Nephron (organoid): ENCODE measurements around the gene TMEM168.
"Not testable (repeated sequence)": the region's sequence is repeated elsewhere in the genome, so short reads cannot be mapped to it uniquely, and the experiment has no call there.

Experiments
- H3K27ac Mint-ChIP-seq, 3 experiments: 2 replicates each; pipeline ENCODE4 v1.8.0; 2020; ENCODE audit warnings: mixed read lengths in 3 of 3, mild to moderate bottlenecking in 2 of 3, moderate library complexity in 1 of 3
- H3K27me3 Mint-ChIP-seq: 2 replicates; pipeline ENCODE4 v1.8.0; 2021; ENCODE audit warnings: low read depth, mild to moderate bottlenecking, moderate library complexity, mixed read lengths
- H3K36me3 Mint-ChIP-seq: 2 replicates; pipeline ENCODE4 v1.8.0; 2020; ENCODE audit warnings: low read depth, mixed read lengths
- H3K4me1 Mint-ChIP-seq: 2 replicates; pipeline ENCODE4 v1.8.0; 2020; ENCODE audit warnings: mixed read lengths
- H3K4me3 Mint-ChIP-seq, 3 experiments: 2 replicates each; pipeline ENCODE4 v1.8.0; 2020; ENCODE audit warnings: mild to moderate bottlenecking in 3 of 3, mixed read lengths in 3 of 3, moderate library complexity in 2 of 3
- H3K9me3 Mint-ChIP-seq: 2 replicates; pipeline ENCODE4 v1.8.0; 2020; ENCODE audit warnings: mixed read lengths
- TF ChIP-seq, protein P1 (sequence below), 3 experiments: fragments of 200-600 bp; sonication (generic); IDR thresholded peaks; one replicate each; pipeline ENCODE4 v1.5.0; 2021; ENCODE audit warnings: antibody characterized with exemption in 3 of 3; ENCODE audit not compliant: unreplicated experiment in 3 of 3

The TMEM168 gene

DNA sequence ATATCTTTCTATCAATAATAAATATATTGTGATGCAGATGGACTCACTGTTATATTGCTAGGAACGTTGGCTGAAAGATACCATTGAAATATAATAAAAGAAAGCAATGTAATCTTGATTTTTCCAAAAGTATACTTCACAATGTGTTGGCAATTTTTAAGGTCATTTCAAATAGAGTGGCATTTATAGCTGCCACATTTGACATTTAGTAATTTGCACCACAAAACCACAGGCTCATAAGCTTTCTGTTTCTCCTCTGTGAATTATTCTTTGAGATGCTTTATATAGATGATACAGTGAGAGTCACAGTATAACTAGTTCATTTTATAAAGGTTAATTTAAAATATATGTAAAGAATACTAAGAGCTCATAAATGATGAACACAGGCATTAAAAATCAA, 44.6 kb downstream of the TMEM168 start:
- Mint-ChIP-seq H3K9me3 (peaks cover 1% of the 10 kb centered on the region), H3K27ac (no peak overlapping the region), H3K36me3 (no peaks in the 10 kb centered on the region), H3K27me3 (no peaks in the 10 kb centered on the region), H3K4me1 (no peaks in the 10 kb centered on the region), H3K4me3 (no peak overlapping the region)
- TF ChIP-seq, protein P1, sequence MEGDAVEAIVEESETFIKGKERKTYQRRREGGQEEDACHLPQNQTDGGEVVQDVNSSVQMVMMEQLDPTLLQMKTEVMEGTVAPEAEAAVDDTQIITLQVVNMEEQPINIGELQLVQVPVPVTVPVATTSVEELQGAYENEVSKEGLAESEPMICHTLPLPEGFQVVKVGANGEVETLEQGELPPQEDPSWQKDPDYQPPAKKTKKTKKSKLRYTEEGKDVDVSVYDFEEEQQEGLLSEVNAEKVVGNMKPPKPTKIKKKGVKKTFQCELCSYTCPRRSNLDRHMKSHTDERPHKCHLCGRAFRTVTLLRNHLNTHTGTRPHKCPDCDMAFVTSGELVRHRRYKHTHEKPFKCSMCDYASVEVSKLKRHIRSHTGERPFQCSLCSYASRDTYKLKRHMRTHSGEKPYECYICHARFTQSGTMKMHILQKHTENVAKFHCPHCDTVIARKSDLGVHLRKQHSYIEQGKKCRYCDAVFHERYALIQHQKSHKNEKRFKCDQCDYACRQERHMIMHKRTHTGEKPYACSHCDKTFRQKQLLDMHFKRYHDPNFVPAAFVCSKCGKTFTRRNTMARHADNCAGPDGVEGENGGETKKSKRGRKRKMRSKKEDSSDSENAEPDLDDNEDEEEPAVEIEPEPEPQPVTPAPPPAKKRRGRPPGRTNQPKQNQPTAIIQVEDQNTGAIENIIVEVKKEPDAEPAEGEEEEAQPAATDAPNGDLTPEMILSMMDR (IDR thresholded peaks at IDR 0.05; ENCODE audit: unreplicated experiment in 3 of 3): no peak

DNA sequence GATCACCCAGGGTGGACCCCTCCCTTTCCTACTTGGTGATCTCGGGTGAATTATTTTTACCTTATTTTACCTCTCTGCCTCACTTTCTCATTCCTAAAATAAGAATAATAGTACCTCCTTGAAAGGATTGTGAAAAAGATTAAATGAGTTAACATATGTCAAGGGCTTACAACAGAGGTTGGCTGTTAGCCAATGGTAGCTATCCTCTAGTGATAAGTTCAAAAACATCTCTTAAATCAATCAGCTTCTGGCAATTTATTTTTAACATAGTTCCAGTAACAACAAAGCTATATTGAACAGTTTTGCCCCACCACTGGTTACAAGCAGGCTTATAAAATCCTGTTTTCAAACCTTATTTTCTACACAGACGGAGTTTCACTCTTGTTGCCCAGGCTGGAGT, 45.4 kb downstream of the TMEM168 start:
- TF ChIP-seq, protein P1 (IDR thresholded peaks at IDR 0.05; ENCODE audit: unreplicated experiment in 3 of 3): no peak
- Mint-ChIP-seq H3K4me3 (no peak overlapping the region), H3K27me3 (no peaks in the 10 kb centered on the region), H3K4me1 (no peaks in the 10 kb centered on the region), H3K9me3 (peaks cover 3% of the 10 kb centered on the region), H3K36me3 (no peaks in the 10 kb centered on the region), H3K27ac (no peak overlapping the region)

DNA sequence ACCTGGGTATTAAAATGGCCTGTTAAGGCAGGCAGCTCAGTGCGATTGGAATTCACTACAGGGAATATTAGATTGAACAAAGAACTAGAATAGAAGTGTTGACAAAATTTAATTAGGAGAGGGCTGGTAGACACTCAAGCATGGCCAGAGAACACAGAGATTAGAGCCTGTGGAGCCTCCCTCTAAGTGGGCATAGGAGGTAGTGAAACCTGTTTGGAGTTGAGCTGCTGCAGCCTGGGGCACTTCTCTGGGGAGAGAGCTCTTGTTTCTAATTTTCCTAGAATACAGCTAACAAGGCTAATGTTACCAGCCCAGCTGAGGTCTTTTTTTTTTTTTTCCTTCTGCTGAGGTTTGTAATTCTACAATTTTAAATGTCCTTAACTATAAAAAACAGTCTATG, 46.4 kb downstream of the TMEM168 start:
- Mint-ChIP-seq H3K4me1 (no peaks in the 10 kb centered on the region), H3K27me3 (no peaks in the 10 kb centered on the region), H3K36me3 (peaks cover under 1% of the 10 kb centered on the region), H3K27ac (no peak overlapping the region), H3K4me3 (no peak overlapping the region), H3K9me3 (peaks cover 7% of the 10 kb centered on the region)
- TF ChIP-seq, protein P1 (IDR thresholded peaks at IDR 0.05; ENCODE audit: unreplicated experiment in 3 of 3): no peak

DNA sequence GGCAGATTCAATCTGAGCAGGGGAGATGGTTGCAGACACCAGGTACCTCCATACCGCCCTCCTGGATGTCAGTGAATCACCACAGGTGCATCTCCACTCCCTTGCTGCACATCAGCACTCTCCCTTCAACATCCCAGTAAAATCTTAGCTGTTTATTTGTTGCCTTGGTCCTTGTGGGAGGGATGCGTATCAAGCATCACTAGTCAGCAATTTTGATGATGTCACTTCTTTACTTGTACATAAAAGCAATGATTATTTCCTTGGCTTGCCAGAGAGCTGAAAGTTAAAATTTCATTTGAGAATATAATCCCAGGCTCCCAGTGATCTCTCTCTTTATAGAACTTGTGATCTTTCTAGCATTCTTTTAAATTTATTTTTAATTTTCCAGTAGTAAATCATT, 49.5 kb downstream of the TMEM168 start:
- H3K27ac Mint-ChIP-seq: no peak overlapping the region
- peaks cover 16% of the 10 kb centered on the region for H3K9me3 Mint-ChIP-seq
- peaks cover 4% of the 10 kb centered on the region for H3K36me3 Mint-ChIP-seq
- H3K4me3 Mint-ChIP-seq: no peak overlapping the region
- no peaks in the 10 kb centered on the region for H3K4me1 Mint-ChIP-seq
- no peaks in the 10 kb centered on the region for H3K27me3 Mint-ChIP-seq
- TF ChIP-seq, protein P1 (IDR thresholded peaks at IDR 0.05; ENCODE audit: unreplicated experiment in 3 of 3): no peak

DNA sequence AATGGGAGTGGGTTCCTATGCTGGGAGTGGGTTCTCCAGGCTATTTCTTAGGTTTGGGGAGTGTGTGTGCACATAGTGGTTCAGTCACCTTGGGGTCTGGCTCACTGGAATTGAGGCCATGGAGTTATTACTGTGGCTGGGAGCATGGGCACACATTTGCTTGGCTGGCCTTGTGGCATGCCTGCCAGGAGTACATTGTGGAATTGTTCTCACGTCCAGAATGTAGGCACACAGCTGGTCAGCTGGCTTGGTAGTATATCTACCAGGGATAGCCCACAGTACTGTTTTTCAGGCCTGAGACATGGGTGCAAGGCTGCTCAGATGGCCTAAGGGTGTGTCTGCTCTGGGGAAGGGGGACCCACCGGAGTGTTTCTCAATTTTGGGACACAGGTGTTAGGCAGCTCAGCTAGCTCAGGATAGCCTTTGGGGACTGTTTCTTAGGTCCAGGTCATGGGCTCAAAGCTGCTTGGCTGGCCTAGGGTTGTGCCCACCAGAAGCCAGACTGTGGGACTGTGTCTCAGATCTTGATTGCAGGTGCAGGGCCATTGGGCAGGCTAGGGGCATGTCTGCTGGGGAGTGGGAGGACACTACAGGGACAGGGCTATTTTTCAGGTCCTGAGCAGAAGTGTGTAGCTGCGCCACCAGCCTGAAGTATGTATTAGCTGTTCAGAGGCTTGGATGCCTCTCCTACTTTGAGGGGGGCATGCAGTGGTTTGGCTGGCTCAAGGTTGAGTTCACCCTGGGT, 50.6 kb downstream of the TMEM168 start:
- TF ChIP-seq, protein P1 (IDR thresholded peaks at IDR 0.05; ENCODE audit: unreplicated experiment in 3 of 3): no peak
- Mint-ChIP-seq H3K36me3 (peaks cover 4% of the 10 kb centered on the region), H3K9me3 (peaks cover 21% of the 10 kb centered on the region)

DNA sequence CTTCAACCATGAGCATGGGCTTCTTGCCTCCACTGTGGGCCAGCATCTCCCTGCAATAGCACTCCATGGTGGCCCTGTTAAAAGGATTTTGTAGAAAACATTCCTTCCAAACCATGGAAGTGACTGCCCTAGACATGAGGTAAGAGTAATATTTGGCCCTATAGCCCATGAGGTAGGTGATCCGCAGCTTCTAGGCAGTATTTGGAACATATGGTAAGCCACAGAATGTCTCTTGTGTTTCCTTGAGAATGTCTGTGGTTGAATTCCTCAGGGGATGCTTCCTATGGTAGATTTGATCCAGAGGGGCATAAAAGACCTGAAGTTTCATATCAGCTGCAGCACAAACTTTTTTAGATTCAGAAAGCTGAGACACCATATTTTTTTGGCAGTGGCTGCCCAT, 54.9 kb downstream of the TMEM168 start:
- Mint-ChIP-seq H3K27ac (no peak overlapping the region), H3K9me3 (peaks cover 37% of the 10 kb centered on the region), H3K4me3 (no peak overlapping the region), H3K4me1 (no peaks in the 10 kb centered on the region), H3K27me3 (no peaks in the 10 kb centered on the region), H3K36me3 (peaks cover 4% of the 10 kb centered on the region)
- TF ChIP-seq, protein P1 (IDR thresholded peaks at IDR 0.05; ENCODE audit: unreplicated experiment in 3 of 3): no peak

More for the DNA sequence above, 50.6 kb downstream of the TMEM168 start:
- no peak overlapping the region for H3K27ac Mint-ChIP-seq
- H3K4me3 Mint-ChIP-seq: no peak overlapping the region
- no peaks in the 10 kb centered on the region for H3K4me1 Mint-ChIP-seq
- H3K27me3 Mint-ChIP-seq: no peaks in the 10 kb centered on the region

DNA sequence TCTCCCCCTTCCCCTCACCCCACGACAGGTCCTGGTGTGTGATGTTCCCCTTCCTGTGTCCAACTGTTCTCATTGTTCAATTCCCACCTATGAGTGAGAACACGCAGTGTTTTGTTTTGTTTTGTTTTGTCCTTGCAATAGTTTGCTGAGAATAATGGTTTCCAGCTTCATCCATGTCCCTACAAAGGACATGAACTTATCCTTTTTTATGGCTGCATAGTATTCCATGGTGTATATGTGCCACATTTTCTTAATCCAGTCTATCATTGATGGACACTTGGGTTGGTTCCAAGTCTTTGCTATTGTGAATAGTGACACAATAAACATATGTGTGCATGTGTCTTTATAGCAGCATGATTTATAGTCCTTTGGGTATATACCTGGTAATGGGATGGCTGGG, 58.9 kb downstream of the TMEM168 start:
- not testable (repeated sequence) for H3K4me3 Mint-ChIP-seq, H3K4me1 Mint-ChIP-seq, H3K36me3 Mint-ChIP-seq, H3K27ac Mint-ChIP-seq, H3K27me3 Mint-ChIP-seq
- peaks cover 41% of the 10 kb centered on the region for H3K9me3 Mint-ChIP-seq
